Trophoblast cell (in vitro differentiated cells and primary cell): ENCODE data around the gene BRIX1.
A peak's percentile ranks its signal among the peaks of the same experiment; 100 is the strongest.

ENCODE experiments used
- DNase-seq, 2 donors: peaks; one replicate each; pipeline ENCODE4 v3.0.0-alpha.2; 2016
- H2AFZ ChIP-seq: 2 replicates; pipeline ENCODE4 v1.6.1; 2013; ENCODE audit warnings: low read length, moderate library complexity, mild to moderate bottlenecking; ENCODE audit not compliant: insufficient read depth, poor library complexity
- H2AK5ac ChIP-seq: 2 replicates; pipeline ENCODE4 v1.6.1; 2013; ENCODE audit warnings: mild to moderate bottlenecking, low read length
- H2BK120ac ChIP-seq: 2 replicates; pipeline ENCODE4 v1.6.1; 2013; ENCODE audit warnings: low read length, mild to moderate bottlenecking, moderate library complexity; ENCODE audit not compliant: insufficient read depth, poor library complexity
- H2BK12ac ChIP-seq: 2 replicates; pipeline ENCODE4 v1.6.1; 2013; ENCODE audit warnings: mild to moderate bottlenecking, low read length, moderate library complexity
- H2BK5ac ChIP-seq: 2 replicates; pipeline ENCODE4 v1.6.1; 2013; ENCODE audit warnings: low read length, low read depth, moderate library complexity, mild to moderate bottlenecking; ENCODE audit not compliant: poor library complexity
- H3K14ac ChIP-seq: 2 replicates; pipeline ENCODE4 v1.6.1; 2013; ENCODE audit warnings: mild to moderate bottlenecking, low read length
- H3K18ac ChIP-seq: 2 replicates; pipeline ENCODE4 v1.6.1; 2013; ENCODE audit warnings: mild to moderate bottlenecking, low read length
- H3K23ac ChIP-seq: 2 replicates; pipeline ENCODE4 v1.6.1; 2013; ENCODE audit warnings: low read length
- H3K27ac ChIP-seq: 2 replicates; pipeline ENCODE4 v1.5.1; 2013; ENCODE audit warnings: low read depth, mild to moderate bottlenecking, inconsistent platforms, low read length, moderate library complexity
- H3K27me3 ChIP-seq: 2 replicates; pipeline ENCODE4 v1.6.1; 2013; ENCODE audit warnings: inconsistent platforms, mild to moderate bottlenecking, low read length, moderate library complexity; ENCODE audit not compliant: insufficient read depth
- H3K36me3 ChIP-seq, 2 experiments: 1 replicate in 1 of 2; 2 replicates in 1 of 2; pipeline ENCODE4 v1.6.1; 2013; ENCODE audit warnings: low read length in 2 of 2, mild to moderate bottlenecking in 2 of 2, moderate library complexity in 1 of 2; ENCODE audit not compliant: insufficient read depth in 2 of 2, control insufficient read depth in 1 of 2
- H3K4ac ChIP-seq: 2 replicates; pipeline ENCODE4 v1.6.1; 2013; ENCODE audit warnings: low read depth, mild to moderate bottlenecking, low read length, moderate library complexity
- H3K4me1 ChIP-seq, 2 experiments: 1 replicate in 1 of 2; 2 replicates in 1 of 2; pipeline ENCODE4 v1.6.1; 2013; ENCODE audit warnings: low read length in 2 of 2, mild to moderate bottlenecking in 2 of 2, moderate library complexity in 1 of 2; ENCODE audit not compliant: insufficient read depth in 2 of 2, control insufficient read depth in 1 of 2
- H3K4me2 ChIP-seq: 2 replicates; pipeline ENCODE4 v1.6.1; 2013; ENCODE audit warnings: inconsistent platforms, mild to moderate bottlenecking, low read length, moderate library complexity
- H3K4me3 ChIP-seq: 2 replicates; pipeline ENCODE4 v1.5.1; 2013; ENCODE audit warnings: mild to moderate bottlenecking, low read depth, low read length, inconsistent platforms
- H3K79me1 ChIP-seq: one replicate; pipeline ENCODE4 v1.6.1; 2013; ENCODE audit warnings: low read length
- H3K79me2 ChIP-seq: 2 replicates; pipeline ENCODE4 v1.6.1; 2013; ENCODE audit warnings: low read length, mild to moderate bottlenecking; ENCODE audit not compliant: control insufficient read depth, insufficient read depth, poor library complexity
- H3K9ac ChIP-seq: 2 replicates; pipeline ENCODE4 v1.6.1; 2013; ENCODE audit warnings: mild to moderate bottlenecking, low read length
- H3K9me3 ChIP-seq: 2 replicates; pipeline ENCODE4 v1.6.1; 2013; ENCODE audit warnings: low read depth, mild to moderate bottlenecking, control low read depth, inconsistent platforms, low read length; ENCODE audit not compliant: insufficient read depth
- H4K12ac ChIP-seq: 2 replicates; pipeline ENCODE4 v1.6.1; 2013; ENCODE audit warnings: low read depth, mild to moderate bottlenecking, low read length, moderate library complexity
- H4K8ac ChIP-seq: 2 replicates; pipeline ENCODE4 v1.6.1; 2013; ENCODE audit warnings: low read depth, mild to moderate bottlenecking, low read length, moderate library complexity
- H4K91ac ChIP-seq: one replicate; pipeline ENCODE4 v1.6.1; 2013; ENCODE audit warnings: low read depth, mild to moderate bottlenecking, low read length, moderate library complexity
- WGBS: extraction: QIAGEN DNeasy Blood & Tissue Kit; methylation state at CpG from one replicate; pipeline ENCODE4 v1.1.7; 2013; ENCODE audit warnings: missing lambda C conversion rate; ENCODE audit not compliant: insufficient read length, insufficient coverage; ENCODE audit errors: extremely low coverage; 5-methylcytosine and 5-hydroxymethylcytosine counted together

The BRIX1 gene

GRCh38 chr5:34913072-34913471 lies 2.4 kb upstream of the BRIX1 start:
- H3K9me3 ChIP-seq = no peaks in the 10 kb centered on the region
- H3K23ac ChIP-seq = no peak overlapping the region
- DNase-seq = peak in 1 of 2 donors; percentile 52
- H3K79me2 ChIP-seq = peaks cover 8% of the 10 kb centered on the region
- H3K36me3 ChIP-seq = peaks cover 2 to 6% of the 10 kb centered on the region in 2 experiments
- no peak overlapping the region for H3K18ac ChIP-seq
- no peak overlapping the region for H3K9ac ChIP-seq
- H4K12ac ChIP-seq = no peak overlapping the region
- H3K4me1 ChIP-seq = peaks cover 0 to 2% of the 10 kb centered on the region in 2 experiments
- WGBS = no CpG with 5 or more reads among the region's 2 CpGs
- no peak overlapping the region for H2AFZ ChIP-seq
- no peak overlapping the region for H3K4ac ChIP-seq
- H4K91ac ChIP-seq = no peak overlapping the region
- peaks cover 6% of the 10 kb centered on the region for H3K79me1 ChIP-seq
- H3K27ac ChIP-seq = no peak overlapping the region
- no peak overlapping the region for H2BK5ac ChIP-seq
- no peak overlapping the region for H3K4me3 ChIP-seq
- no peak overlapping the region for H3K14ac ChIP-seq
- no peak overlapping the region for H4K8ac ChIP-seq
- no peak overlapping the region for H2BK120ac ChIP-seq
- H3K27me3 ChIP-seq = no peaks in the 10 kb centered on the region
- H2BK12ac ChIP-seq = no peak overlapping the region
- H2AK5ac ChIP-seq = no peak overlapping the region
- no peak overlapping the region for H3K4me2 ChIP-seq

- Histone ChIP-seq H3K18ac (peak overlapping the region; percentile 3), H3K4me3 (peak overlapping the region; percentile 89), H3K4me1 (peaks cover 0 to 2% of the 10 kb centered on the region in 2 experiments), H3K79me1 (peaks cover 6% of the 10 kb centered on the region), H3K79me2 (peaks cover 8% of the 10 kb centered on the region), H2BK120ac (no peak overlapping the region), H3K23ac (no peak overlapping the region), H3K27ac (peak overlapping the region; percentile 93), H3K36me3 (peaks cover 2 to 6% of the 10 kb centered on the region in 2 experiments), H4K12ac (peak overlapping the region; percentile 23), H4K8ac (peak overlapping the region; percentile 89), H3K9me3 (no peaks in the 10 kb centered on the region), H3K9ac (peak overlapping the region; percentile 50), H2AFZ (peak overlapping the region; percentile 40), H2BK5ac (no peak overlapping the region), H3K27me3 (no peaks in the 10 kb centered on the region), H3K14ac (no peak overlapping the region), H2AK5ac (peak overlapping the region; percentile 23), H3K4me2 (peak overlapping the region; percentile 66), H3K4ac (peak overlapping the region; percentile 22), H4K91ac (no peak overlapping the region), H2BK12ac (no peak overlapping the region)
- no CpG with 5 or more reads among the region's 20 CpGs for WGBS
- DNase-seq = peak; percentile 41 to 77
These were observed 806 bp upstream of the BRIX1 start for GRCh38 chr5:34914671-34915138.

DNA sequence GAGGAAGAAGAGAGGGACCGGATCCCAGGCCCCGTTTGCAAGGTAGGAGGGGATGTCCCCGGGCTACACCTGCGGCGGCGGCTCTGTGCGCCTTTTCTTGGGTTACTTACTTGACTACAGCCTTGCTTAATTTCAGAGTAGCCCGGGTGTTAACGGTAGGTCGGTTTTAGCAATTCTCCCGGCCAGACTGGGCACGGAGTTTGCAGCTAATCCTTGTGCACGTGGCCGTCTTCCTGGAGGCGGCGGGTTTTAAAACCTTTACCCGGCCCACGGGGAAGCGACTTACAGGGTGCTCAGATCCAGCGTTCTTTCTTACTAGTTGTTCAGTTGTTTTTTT lies 313 bp downstream of the BRIX1 start:
- Histone ChIP-seq H3K23ac (no peak overlapping the region), H2BK120ac (peak overlapping the region; percentile 52), H3K79me2 (peaks cover 8% of the 10 kb centered on the region), H3K14ac (peak overlapping the region; percentile 90), H3K27ac (peak overlapping the region; percentile 49), H3K79me1 (peaks cover 6% of the 10 kb centered on the region), H3K27me3 (no peaks in the 10 kb centered on the region), H3K36me3 (peaks cover 3 to 6% of the 10 kb centered on the region in 2 experiments), H3K4ac (peak overlapping the region; percentile 98), H3K9me3 (no peaks in the 10 kb centered on the region), H3K4me2 (peak overlapping the region; percentile 63), H3K4me1 (peaks cover 0 to 2% of the 10 kb centered on the region in 2 experiments), H3K4me3 (peak overlapping the region; percentile 89), H2AFZ (peak overlapping the region; percentile 92), H3K18ac (peak overlapping the region; percentile 99), H3K9ac (peak overlapping the region; percentile 90), H2AK5ac (peak overlapping the region; percentile 96), H4K91ac (peak overlapping the region; percentile 97), H4K8ac (peak overlapping the region; percentile 99), H2BK5ac (peak overlapping the region; percentile 45), H4K12ac (peak overlapping the region; percentile 79), H2BK12ac (no peak overlapping the region)
- no CpG with 5 or more reads among the region's 20 CpGs for WGBS
- DNase-seq = no peak

GRCh38 chr5:34916518-34916917 lies 1.0 kb downstream of the BRIX1 start:
- no peak overlapping the region for H3K14ac ChIP-seq
- H3K27ac ChIP-seq = no peak overlapping the region
- no peak overlapping the region for H2BK12ac ChIP-seq
- H2BK5ac ChIP-seq = no peak overlapping the region
- H3K9ac ChIP-seq = no peak overlapping the region
- H4K12ac ChIP-seq = no peak overlapping the region
- H4K91ac ChIP-seq = no peak overlapping the region
- H3K36me3 ChIP-seq = peaks cover 6% of the 10 kb centered on the region in 2 experiments
- no peak for DNase-seq
- no peak overlapping the region for H4K8ac ChIP-seq
- peaks cover 0 to 2% of the 10 kb centered on the region in 2 experiments for H3K4me1 ChIP-seq
- no peak overlapping the region for H2AK5ac ChIP-seq
- H3K4ac ChIP-seq = peak overlapping the region; percentile 98
- WGBS = no CpG with 5 or more reads among the region's 6 CpGs
- no peak overlapping the region for H3K18ac ChIP-seq
- peaks cover 6% of the 10 kb centered on the region for H3K79me1 ChIP-seq
- H3K27me3 ChIP-seq = no peaks in the 10 kb centered on the region
- H3K4me3 ChIP-seq = no peak overlapping the region
- no peak overlapping the region for H3K23ac ChIP-seq
- H3K9me3 ChIP-seq = no peaks in the 10 kb centered on the region
- peaks cover 8% of the 10 kb centered on the region for H3K79me2 ChIP-seq
- no peak overlapping the region for H2AFZ ChIP-seq
- H3K4me2 ChIP-seq = peak overlapping the region; percentile 63
- no peak overlapping the region for H2BK120ac ChIP-seq
